HepG2 (cell line): ENCODE data around the gene KIAA0930. TPM values are rescaled to one million over a fixed set of nuclear protein-coding genes. Genes with fewer than 3 reads are reported as not detected.

Experiments
- CENPX ChIP-seq: sonication (generic); formaldehyde crosslinking; IDR thresholded peaks from 2 replicates; pipeline ENCODE4 v1.9.0; 2021; ENCODE audit warnings: mild to moderate bottlenecking, missing genetic modification reagents, moderate library complexity
- CHCHD3 ChIP-seq: sonication (generic); formaldehyde crosslinking; IDR thresholded peaks from 2 replicates; pipeline ENCODE4 v1.8.0; 2022; ENCODE audit warnings: mild to moderate bottlenecking, missing genetic modification reagents, moderate library complexity
- DBP ChIP-seq: sonication (generic); formaldehyde crosslinking; IDR thresholded peaks from 2 replicates; pipeline ENCODE4 v1.4.0; 2020; ENCODE audit warnings: missing genetic modification reagents; ENCODE audit errors: not compliant biosample characterization
- EP300 ChIP-seq, 3 experiments: sonication (generic) in 1 of 3; formaldehyde crosslinking in 1 of 3; IDR thresholded peaks; 2 replicates each; pipeline versions ENCODE4 v1.5.1 to v1.6.1; 2011 to 2020; ENCODE audit warnings: low read depth in 2 of 3, low read length in 2 of 3, borderline replicate concordance in 1 of 3, improper control_type of control experiment in 1 of 3, mild to moderate bottlenecking in 1 of 3, missing genetic modification reagents in 1 of 3, moderate library complexity in 1 of 3
- FUBP1 ChIP-seq: sonication (generic); formaldehyde crosslinking; IDR thresholded peaks from 2 replicates; pipeline ENCODE4 v1.5.1; 2020; ENCODE audit warnings: missing genetic modification reagents, mild to moderate bottlenecking, borderline replicate concordance
- HNRNPLL ChIP-seq: fragments of 200-400 bp; formaldehyde crosslinking; IDR thresholded peaks from 2 replicates; pipeline ENCODE4 v1.6.1; 2017; ENCODE audit warnings: mild to moderate bottlenecking, low read depth, low read length; ENCODE audit not compliant: poor library complexity, severe bottlenecking
- KDM2A ChIP-seq: sonication (generic); formaldehyde crosslinking; IDR thresholded peaks from 2 replicates; pipeline ENCODE4 v1.4.0; 2020; ENCODE audit warnings: low read depth, missing genetic modification reagents, borderline replicate concordance
- NRL ChIP-seq: sonication (generic); formaldehyde crosslinking; IDR thresholded peaks from 2 replicates; pipeline ENCODE4 v1.5.0; 2020; ENCODE audit warnings: missing genetic modification reagents, mild to moderate bottlenecking, moderate library complexity, borderline replicate concordance
- PHF5A ChIP-seq: IDR thresholded peaks from one replicate; pipeline ENCODE4 v1.6.1; 2018; ENCODE audit warnings: low read depth, missing genetic modification reagents; ENCODE audit not compliant: unreplicated experiment
- SRSF1 ChIP-seq: fragments of 200-400 bp; formaldehyde crosslinking; optimal IDR thresholded peaks from 2 replicates; pipeline ENCODE3; 2017; ENCODE audit warnings: mild to moderate bottlenecking, low read depth, low read length, moderate library complexity
- TBX2 ChIP-seq: sonication (generic); formaldehyde crosslinking; IDR thresholded peaks from 2 replicates; pipeline ENCODE4 v1.5.0; 2020; ENCODE audit warnings: missing genetic modification reagents, mild to moderate bottlenecking, borderline replicate concordance
- ZNF281 ChIP-seq: sonication (generic); formaldehyde crosslinking; IDR thresholded peaks from 2 replicates; pipeline ENCODE4 v1.4.0; 2020; ENCODE audit warnings: missing genetic modification reagents, borderline replicate concordance
- ZNF335 ChIP-seq: sonication (generic); formaldehyde crosslinking; IDR thresholded peaks from 2 replicates; pipeline ENCODE4 v1.4.0; 2020; ENCODE audit warnings: missing genetic modification reagents
- ZNF768 ChIP-seq: sonication (generic); formaldehyde crosslinking; IDR thresholded peaks from 2 replicates; pipeline ENCODE4 v1.4.0; 2020; ENCODE audit warnings: missing genetic modification reagents
- polyA plus RNA-seq, 8 experiments: library from polyadenylated mRNA; depleted of rRNA in 3 of 8; stranded (reverse) in 7 of 8; unstranded in 1 of 8; fragments of >200 nt; fragmentation: Illumina TruSeq in 4 of 8; extraction: Trizol in 4 of 8; gene quantifications; 2 replicates each; pipeline versions ENCODE4 v1.2.1 to v1.2.3, GENCODE V29; 2011 to 2016; ENCODE audit warnings: low read depth in 4 of 8, missing spikeins in 1 of 8, mixed read lengths in 1 of 8; ENCODE audit not compliant: insufficient read depth in 1 of 8
- total RNA-seq, 5 experiments: library from RNA; depleted of rRNA; stranded (reverse); fragments of >200 nt; fragmentation: Illumina TruSeq; extraction: Trizol; gene quantifications; 2 replicates each; pipeline ENCODE4 v1.2.3, GENCODE V29; 2016; ENCODE audit warnings: low read depth in 1 of 5
- TF ChIP-seq, protein P1 (sequence below): sonication (generic); formaldehyde crosslinking; conservative IDR thresholded peaks from 2 replicates; pipeline ENCODE4 v1.4.0; 2020; ENCODE audit warnings: mild to moderate bottlenecking, missing genetic modification reagents, moderate library complexity
- TF ChIP-seq, protein P2 (sequence below): sonication (generic); formaldehyde crosslinking; IDR thresholded peaks from 2 replicates; pipeline ENCODE4 v1.8.1; 2023; ENCODE audit warnings: mild to moderate bottlenecking, moderate library complexity, missing genetic modification reagents

The KIAA0930 gene
- total and polyA plus RNA-seq, 2 of the 13 experiments (the other 11 are each of a cell fraction or from before 2014, with no cell fraction given) = 27.0 to 38.2 TPM

- peak; percentile 62 for TF ChIP-seq SRSF1
- TF ChIP-seq CENPX (CRISPR knock-in tag) = no peak
- TF ChIP-seq DBP (CRISPR knock-in tag) = no peak
- TF ChIP-seq ZNF281 = peak; percentile 60; the same call in 1 of the 2 replicates
- TF ChIP-seq ZNF768 (CRISPR knock-in tag) = peak; percentile 23; the same call in 1 of the 2 replicates
- peak; percentile 38; the same call in 1 of the 2 replicates for TF ChIP-seq TBX2 (CRISPR knock-in tag)
- peak; percentile 53; the same call in 1 of the 2 replicates for TF ChIP-seq NRL
- peak; percentile 19; the same call in 1 of the 2 replicates for TF ChIP-seq KDM2A (CRISPR knock-in tag)
- no peak for TF ChIP-seq ZNF335
- TF ChIP-seq CHCHD3 = no peak
- no peak for TF ChIP-seq FUBP1
- no peak for TF ChIP-seq EP300 (IDR thresholded peaks at IDR 0.05; ENCODE audit: low read depth in 2 of 2, low read length in 2 of 2)
- 0 out of 2 replicates have a peak, but pooled peaks have one; percentile 9 for TF ChIP-seq EP300 (CRISPR knock-in tag; IDR thresholded peaks at IDR 0.05; ENCODE audit: borderline replicate concordance)
- TF ChIP-seq, protein P1, sequence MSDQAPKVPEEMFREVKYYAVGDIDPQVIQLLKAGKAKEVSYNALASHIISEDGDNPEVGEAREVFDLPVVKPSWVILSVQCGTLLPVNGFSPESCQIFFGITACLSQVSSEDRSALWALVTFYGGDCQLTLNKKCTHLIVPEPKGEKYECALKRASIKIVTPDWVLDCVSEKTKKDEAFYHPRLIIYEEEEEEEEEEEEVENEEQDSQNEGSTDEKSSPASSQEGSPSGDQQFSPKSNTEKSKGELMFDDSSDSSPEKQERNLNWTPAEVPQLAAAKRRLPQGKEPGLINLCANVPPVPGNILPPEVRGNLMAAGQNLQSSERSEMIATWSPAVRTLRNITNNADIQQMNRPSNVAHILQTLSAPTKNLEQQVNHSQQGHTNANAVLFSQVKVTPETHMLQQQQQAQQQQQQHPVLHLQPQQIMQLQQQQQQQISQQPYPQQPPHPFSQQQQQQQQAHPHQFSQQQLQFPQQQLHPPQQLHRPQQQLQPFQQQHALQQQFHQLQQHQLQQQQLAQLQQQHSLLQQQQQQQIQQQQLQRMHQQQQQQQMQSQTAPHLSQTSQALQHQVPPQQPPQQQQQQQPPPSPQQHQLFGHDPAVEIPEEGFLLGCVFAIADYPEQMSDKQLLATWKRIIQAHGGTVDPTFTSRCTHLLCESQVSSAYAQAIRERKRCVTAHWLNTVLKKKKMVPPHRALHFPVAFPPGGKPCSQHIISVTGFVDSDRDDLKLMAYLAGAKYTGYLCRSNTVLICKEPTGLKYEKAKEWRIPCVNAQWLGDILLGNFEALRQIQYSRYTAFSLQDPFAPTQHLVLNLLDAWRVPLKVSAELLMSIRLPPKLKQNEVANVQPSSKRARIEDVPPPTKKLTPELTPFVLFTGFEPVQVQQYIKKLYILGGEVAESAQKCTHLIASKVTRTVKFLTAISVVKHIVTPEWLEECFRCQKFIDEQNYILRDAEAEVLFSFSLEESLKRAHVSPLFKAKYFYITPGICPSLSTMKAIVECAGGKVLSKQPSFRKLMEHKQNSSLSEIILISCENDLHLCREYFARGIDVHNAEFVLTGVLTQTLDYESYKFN (CRISPR knock-in tag) = 0 out of 2 replicates have a peak, but pooled peaks have one; percentile 30
- no peak for TF ChIP-seq PHF5A (CRISPR knock-in tag)
- peak; percentile 16 for TF ChIP-seq HNRNPLL
- TF ChIP-seq, protein P2, sequence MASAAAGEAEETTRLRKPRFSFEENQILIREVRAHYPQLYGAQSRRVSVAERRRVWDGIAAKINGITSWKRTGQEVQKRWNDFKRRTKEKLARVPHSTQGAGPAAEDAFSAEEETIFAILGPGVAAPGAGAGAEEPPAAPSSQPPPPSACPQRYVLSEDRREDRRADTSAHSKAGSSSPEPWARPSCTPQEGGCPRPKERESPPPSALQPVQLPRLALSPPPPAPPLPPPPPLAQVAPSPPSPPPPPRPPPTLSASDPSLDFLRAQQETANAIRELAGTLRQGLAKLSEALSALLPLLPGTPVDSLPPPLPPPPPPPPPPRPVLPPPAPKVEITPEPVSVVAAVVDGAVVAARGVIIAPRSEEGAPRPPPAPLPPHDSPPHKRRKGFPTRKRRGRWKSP (CRISPR knock-in tag) = no peak
Measured at GRCh38 chr22:45240810-45241631, at the start of gene KIAA0930 (continued).
